Karpas-422 (cell line): ENCODE measurements around the gene INSL3. TPM values are rescaled to one million over a fixed set of nuclear protein-coding genes. Genes with fewer than 3 reads are reported as not detected.

ENCODE experiments used
- DNase-seq: peaks from one replicate; pipeline ENCODE4 v3.0.0-alpha.2; 2015
- H2AFZ ChIP-seq: fragments of 200-600 bp; sonication (generic); 2 replicates; pipeline ENCODE4 v1.6.1; 2014; ENCODE audit warnings: antibody characterized with exemption, low read length, mixed read lengths
- H3K27ac ChIP-seq: fragments of 200-600 bp; sonication (generic); 2 replicates; pipeline ENCODE4 v1.5.1; 2014; ENCODE audit warnings: mild to moderate bottlenecking, low read length, moderate library complexity
- H3K27me3 ChIP-seq: fragments of 200-600 bp; sonication (generic); 2 replicates; pipeline ENCODE4 v1.6.1; 2014; ENCODE audit warnings: low read length, mixed read lengths
- H3K36me3 ChIP-seq: fragments of 200-600 bp; sonication (generic); 2 replicates; pipeline ENCODE4 v1.6.1; 2014; ENCODE audit warnings: low read length, mixed read lengths; ENCODE audit not compliant: insufficient read depth
- H3K4me1 ChIP-seq: fragments of 200-600 bp; sonication (generic); 2 replicates; pipeline ENCODE4 v1.6.1; 2014; ENCODE audit warnings: mild to moderate bottlenecking, low read length, mixed read lengths
- H3K4me2 ChIP-seq: fragments of 200-600 bp; sonication (generic); 2 replicates; pipeline ENCODE4 v1.6.1; 2014; ENCODE audit warnings: low read length, low read depth, mild to moderate bottlenecking; ENCODE audit not compliant: poor library complexity, severe bottlenecking
- H3K4me3 ChIP-seq: fragments of 200-600 bp; sonication (generic); 2 replicates; pipeline ENCODE4 v1.5.1; 2014; ENCODE audit warnings: mild to moderate bottlenecking, antibody characterized with exemption, low read length, mixed read lengths
- H3K79me2 ChIP-seq: fragments of 200-600 bp; sonication (generic); 2 replicates; pipeline ENCODE4 v1.6.1; 2014; ENCODE audit warnings: mild to moderate bottlenecking, low read length, mixed read lengths
- H3K9ac ChIP-seq: fragments of 200-600 bp; sonication (generic); 2 replicates; pipeline ENCODE4 v1.6.0; 2014; ENCODE audit warnings: low read length
- H3K9me2 ChIP-seq: fragments of 200-600 bp; sonication (generic), shearing (Covaris generic); replicated peaks from 2 replicates; pipeline ENCODE4 v1.6.0; 2014; ENCODE audit warnings: mild to moderate bottlenecking, low read length, moderate library complexity; ENCODE audit not compliant: insufficient read depth
- H3K9me3 ChIP-seq: fragments of 300-700, 200-600 bp; sonication (generic); 2 replicates; pipeline ENCODE4 v1.6.1; 2014; ENCODE audit warnings: low read length, mixed read lengths
- H4K20me1 ChIP-seq: fragments of 200-600 bp; sonication (generic); 2 replicates; pipeline ENCODE4 v1.6.1; 2014; ENCODE audit warnings: mild to moderate bottlenecking, antibody characterized with exemption, low read length, low read depth; ENCODE audit not compliant: insufficient read depth
- small RNA-seq: library from RNA; depleted of rRNA; stranded (forward); fragments of <200 nt; gene quantifications from one replicate; pipeline ENCODE3, GENCODE V24; 2014
- total RNA-seq: library from RNA; depleted of rRNA; stranded (reverse); fragments of >200 nt; shearing (Covaris generic); gene quantifications from 2 replicates; pipeline ENCODE4 v1.2.3, GENCODE V29; 2014; ENCODE audit warnings: low replicate concordance; rRNA removed

Gene INSL3
- total RNA-seq, 1 experiment from 2014 or later = not detected

GRCh38 chr19:17775245-17775927, 45.9 kb downstream of the INSL3 start:
- no peak overlapping the region for H3K4me3 ChIP-seq
- H3K9me2 ChIP-seq = no peaks in the 10 kb centered on the region
- no peaks in the 10 kb centered on the region; the same call in 1 of the 2 replicates for H4K20me1 ChIP-seq
- H3K27ac ChIP-seq = no peak overlapping the region
- DNase-seq = peak; percentile 83
- H2AFZ ChIP-seq = no peak overlapping the region
- H3K9me3 ChIP-seq = no peaks in the 10 kb centered on the region
- no peaks in the 10 kb centered on the region for H3K4me1 ChIP-seq
- no peaks in the 10 kb centered on the region for H3K79me2 ChIP-seq
- 0 out of 2 replicates have a peak, but pooled peaks cover under 1% of the 10 kb centered on the region for H3K36me3 ChIP-seq
- no peak overlapping the region for H3K9ac ChIP-seq
- H3K4me2 ChIP-seq = no peak overlapping the region
- H3K27me3 ChIP-seq = no peaks in the 10 kb centered on the region

- Histone ChIP-seq H3K79me2 (no peaks in the 10 kb centered on the region), H3K27me3 (no peaks in the 10 kb centered on the region), H3K4me2 (no peak overlapping the region), H3K4me3 (no peak overlapping the region), H4K20me1 (no peaks in the 10 kb centered on the region; the same call in 1 of the 2 replicates), H3K4me1 (no peaks in the 10 kb centered on the region), H3K9me3 (no peaks in the 10 kb centered on the region), H3K36me3 (peaks cover 13% of the 10 kb centered on the region; the same call in 1 of the 2 replicates), H2AFZ (no peak overlapping the region), H3K9me2 (no peaks in the 10 kb centered on the region), H3K27ac (no peak overlapping the region), H3K9ac (no peak overlapping the region)
- DNase-seq = peak; percentile 75
Observed at GRCh38 chr19:17772172-17772571, 49.1 kb downstream of the INSL3 start.

- no peak for DNase-seq
- Histone ChIP-seq H3K4me3 (no peak overlapping the region), H3K9ac (no peak overlapping the region), H3K4me1 (no peaks in the 10 kb centered on the region), H3K27ac (no peak overlapping the region), H3K79me2 (no peaks in the 10 kb centered on the region), H4K20me1 (no peaks in the 10 kb centered on the region), H3K4me2 (no peak overlapping the region), H3K36me3 (peaks cover 16% of the 10 kb centered on the region; the same call in 1 of the 2 replicates), H3K9me3 (no peaks in the 10 kb centered on the region), H3K9me2 (no peaks in the 10 kb centered on the region), H2AFZ (no peak overlapping the region), H3K27me3 (no peaks in the 10 kb centered on the region)
Observed at GRCh38 chr19:17770613-17771012, 50.7 kb downstream of the INSL3 start.

- Histone ChIP-seq H3K27me3 (no peaks in the 10 kb centered on the region), H3K4me2 (no peak overlapping the region), H4K20me1 (no peaks in the 10 kb centered on the region), H3K79me2 (no peaks in the 10 kb centered on the region), H3K9me3 (no peaks in the 10 kb centered on the region), H3K27ac (no peak overlapping the region), H3K9ac (no peak overlapping the region), H3K36me3 (peaks cover 20% of the 10 kb centered on the region; the same call in 1 of the 2 replicates), H3K9me2 (no peaks in the 10 kb centered on the region), H3K4me1 (no peaks in the 10 kb centered on the region), H3K4me3 (no peak overlapping the region), H2AFZ (no peak overlapping the region)
- no peak for DNase-seq
Observed at GRCh38 chr19:17767559-17767958, 53.8 kb downstream of the INSL3 start.

- Histone ChIP-seq H3K79me2 (no peaks in the 10 kb centered on the region), H3K27me3 (no peaks in the 10 kb centered on the region), H3K4me3 (no peak overlapping the region), H3K36me3 (peaks cover 21% of the 10 kb centered on the region; the same call in 1 of the 2 replicates), H3K9ac (no peak overlapping the region), H2AFZ (no peak overlapping the region), H3K9me2 (no peaks in the 10 kb centered on the region), H3K27ac (no peak overlapping the region), H3K4me2 (no peak overlapping the region), H3K9me3 (no peaks in the 10 kb centered on the region), H3K4me1 (no peaks in the 10 kb centered on the region), H4K20me1 (no peaks in the 10 kb centered on the region)
- DNase-seq = peak; percentile 86
Observed at GRCh38 chr19:17766543-17767131, 54.7 kb downstream of the INSL3 start.

Small RNA genes lying within 50 kb of the gene (small RNA-seq; reads per million reads assigned to genes)
- not detected for gene SNORA68

Other genes starting within 250 kb of the INSL3 start
- under 0.01 TPM in 1 of 2 replicates, not detected in the other for gene UNC13A, start 133.2 kb downstream of the INSL3 start, total RNA-seq
- gene MAP1S, start 102.0 kb downstream of the INSL3 start, total RNA-seq = 22.9 and 34.6 TPM in 2 replicates
- gene FCHO1, start 70.0 kb downstream of the INSL3 start, total RNA-seq = 16.6 and 40.4 TPM in 2 replicates
- not detected in 2 replicates for gene B3GNT3, start 26.4 kb downstream of the INSL3 start, total RNA-seq
- 5.7 and 9.5 TPM in 2 replicates for gene JAK3, start 26.5 kb upstream of the INSL3 start, total RNA-seq
- 1,678 and 2,364 TPM in 2 replicates for gene RPL18A, start 38.4 kb upstream of the INSL3 start, total RNA-seq
- gene SLC5A5, start 50.4 kb upstream of the INSL3 start, total RNA-seq = not detected in 2 replicates
- 13.9 and 51.6 TPM in 2 replicates for gene CCDC124, start 111.5 kb upstream of the INSL3 start, total RNA-seq
- gene KCNN1, start 145.6 kb upstream of the INSL3 start, total RNA-seq = not detected in 2 replicates
- gene ARRDC2, start 186.7 kb upstream of the INSL3 start, total RNA-seq = 12.3 and 46.8 TPM in 2 replicates